NT2/D1 (cell line): ENCODE results near the gene SLC6A17.

Experiments used
- SUZ12 ChIP-seq: IDR thresholded peaks from 2 replicates; pipeline ENCODE4 v1.6.1; 2011; ENCODE audit not compliant: insufficient read length, insufficient read depth; ENCODE audit errors: extremely low read depth
- ZNF274 ChIP-seq: IDR thresholded peaks from 2 replicates; pipeline ENCODE4 v1.6.1; 2011; ENCODE audit warnings: mild to moderate bottlenecking, low read depth, low read length

GRCh38 chr1:110192541-110192940 is 42.2 kb downstream of the SLC6A17 start:
- TF ChIP-seq ZNF274 (no peak), SUZ12 (no peak)
